GM18861 (cell line): ENCODE results near the gene SRSF7.
A peak's percentile ranks its signal among the peaks of the same experiment; 100 is the strongest.
"Not testable (repeated sequence)": the region's sequence is repeated elsewhere in the genome, so short reads cannot be mapped to it uniquely, and the experiment has no call there.

Experiments
- ATAC-seq: cut with Tn5 transposase; IDR thresholded peaks from one replicate; pipeline ENCODE4 v1.9.1; 2021; ENCODE audit not compliant: unreplicated experiment

Gene SRSF7

DNA sequence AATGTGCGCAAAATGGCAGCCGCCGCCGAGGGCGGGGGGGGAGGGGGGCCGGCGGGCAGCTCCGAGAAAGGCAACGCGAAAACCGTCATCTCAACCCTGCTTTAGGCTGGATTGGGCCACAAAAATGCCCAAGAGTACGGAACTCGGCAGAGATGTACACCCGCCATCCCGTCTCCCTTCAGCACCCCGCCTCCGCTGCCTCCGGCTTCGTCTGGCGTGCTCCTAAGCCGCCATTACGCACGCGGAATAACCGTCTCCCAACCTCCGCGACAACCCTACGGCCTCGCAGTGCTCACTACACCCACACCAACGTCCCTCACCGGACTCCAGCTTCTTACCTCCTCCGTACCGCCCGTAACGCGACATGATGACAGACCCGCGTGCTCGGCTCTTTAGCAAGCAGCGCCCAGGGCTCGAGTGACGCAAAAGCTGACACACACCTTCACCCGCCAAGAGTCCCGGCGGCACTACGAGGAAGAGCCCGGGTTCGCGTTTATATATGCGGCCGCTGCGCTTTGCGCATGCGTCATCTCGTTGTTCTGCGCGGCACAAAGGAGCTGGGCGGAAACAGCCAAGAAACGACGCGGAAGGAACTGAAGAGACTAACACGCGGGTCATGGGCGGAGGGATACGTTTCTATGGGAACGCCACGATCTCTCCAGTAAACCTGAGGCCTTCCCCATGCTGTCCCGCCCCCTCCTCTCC is at the start of gene SRSF7:
Gene SRSF7 (minus strand): TSS at position 471 of the 705 bp plus-strand sequence. CDS start 105 bp downstream, at position 366.
- ATAC-seq, result peak; percentile 77

DNA sequence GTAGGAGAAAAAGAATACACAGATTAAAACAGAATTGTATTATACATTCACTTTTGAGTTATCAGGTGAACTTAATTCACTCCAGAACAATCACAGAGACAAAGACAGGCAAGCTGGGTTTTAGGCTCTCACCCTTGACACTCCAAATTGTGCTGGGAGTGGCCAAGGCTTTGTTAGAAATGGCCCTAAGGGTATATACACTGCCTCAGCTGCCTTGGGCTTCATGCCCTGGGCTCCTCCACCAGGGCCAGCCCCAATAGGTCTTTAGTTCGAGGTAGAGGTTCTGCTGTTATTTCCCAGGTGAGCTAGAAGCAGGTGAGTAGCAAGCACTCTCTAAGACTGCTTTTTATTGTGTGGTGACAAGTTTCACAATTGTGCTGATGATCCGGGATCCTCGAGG is 46.8 kb upstream of the SRSF7 start:
- no peak for ATAC-seq

DNA sequence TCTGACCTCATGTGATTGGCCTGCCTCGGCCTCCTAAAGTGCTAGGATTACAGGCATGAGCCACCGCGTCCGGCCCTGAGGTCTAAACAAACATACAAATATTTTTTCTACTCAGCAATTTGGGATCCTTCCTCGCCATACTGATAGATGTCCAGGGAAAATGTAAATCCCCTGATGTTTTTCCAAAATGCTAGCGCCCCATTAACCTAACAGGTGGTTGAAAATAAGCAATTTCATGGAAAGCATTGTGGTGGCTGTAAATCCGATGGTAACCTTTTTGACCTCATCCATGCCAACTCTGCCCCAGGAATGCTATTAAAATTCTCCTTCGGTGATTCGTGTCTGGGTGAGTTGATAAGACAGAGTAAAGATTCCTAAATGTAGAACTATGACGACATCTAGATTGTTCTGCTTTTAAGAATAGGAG is 46.1 kb upstream of the SRSF7 start:
- no peak for ATAC-seq

DNA sequence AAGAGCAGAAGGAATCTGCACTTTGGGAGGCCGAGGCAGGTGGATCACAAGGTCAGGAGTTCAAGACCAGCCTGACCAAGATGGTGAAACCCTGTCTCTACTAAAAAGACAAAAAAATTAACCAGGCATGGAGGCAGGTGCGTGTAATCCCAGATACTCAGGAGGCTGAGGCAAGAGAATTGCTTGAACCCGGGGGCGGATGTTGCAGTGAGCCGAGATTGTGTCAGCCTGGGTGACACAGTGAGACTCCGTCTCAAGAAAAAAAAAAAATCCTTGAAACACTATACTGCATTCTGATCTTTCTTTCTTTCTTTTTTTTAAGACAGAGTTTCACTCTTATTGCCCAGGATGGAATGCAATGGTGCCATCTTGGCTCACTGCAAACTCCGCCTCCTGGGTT is 43.9 kb upstream of the SRSF7 start:
- not testable (repeated sequence) for ATAC-seq

DNA sequence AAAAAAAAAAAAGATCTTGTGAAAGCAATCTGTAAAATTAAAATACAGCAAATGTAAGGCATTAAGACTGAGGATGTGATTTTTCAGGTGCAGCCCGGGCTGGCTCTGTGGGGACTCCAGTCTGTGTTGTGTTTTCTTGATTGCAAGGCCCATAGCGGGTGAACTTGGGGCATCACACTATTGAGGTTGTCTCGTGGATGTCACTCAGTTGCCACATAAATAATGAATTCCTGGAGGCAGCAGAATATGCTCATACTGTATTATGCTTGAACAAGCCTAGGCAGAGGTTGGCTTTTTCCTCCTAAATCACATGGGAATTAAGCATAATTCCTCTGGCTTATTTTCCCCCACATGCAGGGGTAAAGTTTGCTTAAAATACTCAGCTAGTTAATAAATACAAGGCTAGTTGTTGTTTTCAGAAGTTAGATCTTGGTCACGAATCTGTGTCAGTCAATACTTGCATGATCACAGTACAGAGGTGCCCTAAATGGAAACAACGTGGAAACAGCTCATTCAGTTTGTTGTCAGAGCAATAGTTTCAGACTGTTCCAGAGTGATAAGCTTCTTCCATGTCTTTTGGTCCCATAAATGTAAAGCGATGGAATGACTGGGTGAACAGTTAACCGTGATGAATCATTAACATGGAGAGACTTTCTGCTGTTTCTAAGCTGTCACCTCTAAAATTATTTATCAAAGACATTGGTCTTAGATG is 43.2 kb upstream of the SRSF7 start:
- ATAC-seq, result no peak

DNA sequence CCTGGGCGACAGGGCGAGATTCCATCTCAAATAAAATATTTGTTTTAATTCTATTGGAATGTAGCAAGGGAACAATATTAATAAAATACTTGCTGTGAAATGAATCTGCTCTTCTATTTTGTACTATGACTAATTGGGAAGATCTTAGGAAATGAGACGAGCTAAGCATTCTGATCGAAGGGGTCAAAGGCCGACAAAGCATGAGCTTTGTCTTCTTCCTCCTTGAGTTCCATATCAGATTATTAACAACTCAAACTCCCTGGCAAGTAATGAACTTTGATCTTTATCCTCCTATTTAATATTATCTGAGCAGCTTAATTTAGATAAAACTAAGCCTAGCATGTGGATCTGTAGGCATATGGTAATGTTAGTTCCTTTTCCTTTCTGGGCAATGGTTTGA is 42.4 kb upstream of the SRSF7 start:
- no peak for ATAC-seq

DNA sequence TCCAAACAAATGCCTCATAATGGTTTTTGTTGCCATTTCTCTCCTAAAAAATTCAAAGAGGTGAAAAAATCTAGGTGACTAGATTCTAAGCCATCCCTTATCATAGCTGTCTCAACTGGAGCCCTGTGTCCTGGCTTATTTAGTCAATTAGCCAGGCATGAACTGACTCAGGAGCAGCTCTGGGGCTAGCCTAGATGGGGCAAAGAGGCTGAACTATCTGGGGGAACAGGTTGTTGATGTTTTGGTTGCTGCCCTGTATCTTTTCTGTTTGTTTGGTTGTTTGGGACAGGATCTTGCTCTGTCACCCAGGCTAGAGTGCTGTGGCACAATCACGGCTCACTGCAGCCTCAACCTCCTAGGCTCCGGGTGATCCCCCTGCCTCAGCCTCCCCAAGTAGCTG is 41.6 kb upstream of the SRSF7 start:
- ATAC-seq, result no peak

DNA sequence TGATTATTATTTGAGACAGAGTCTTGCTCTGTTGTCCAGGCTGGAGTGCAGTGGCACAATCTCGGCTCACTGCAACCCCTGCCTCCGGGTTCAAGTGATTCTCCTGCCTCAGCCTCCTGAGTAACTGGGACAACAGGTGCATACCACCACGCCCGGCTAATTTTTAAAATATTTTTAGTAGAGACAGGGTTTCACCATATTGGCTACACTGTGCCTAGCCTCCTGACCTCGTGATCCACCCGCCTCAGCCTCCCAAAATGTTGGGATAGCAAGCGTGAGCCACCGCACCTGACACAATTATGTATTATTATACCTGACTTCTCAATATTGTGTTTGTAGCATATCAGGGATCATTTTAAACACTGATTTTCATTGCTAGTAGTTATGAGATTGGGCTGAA is 41.2 kb upstream of the SRSF7 start:
- ATAC-seq, result not testable (repeated sequence)

DNA sequence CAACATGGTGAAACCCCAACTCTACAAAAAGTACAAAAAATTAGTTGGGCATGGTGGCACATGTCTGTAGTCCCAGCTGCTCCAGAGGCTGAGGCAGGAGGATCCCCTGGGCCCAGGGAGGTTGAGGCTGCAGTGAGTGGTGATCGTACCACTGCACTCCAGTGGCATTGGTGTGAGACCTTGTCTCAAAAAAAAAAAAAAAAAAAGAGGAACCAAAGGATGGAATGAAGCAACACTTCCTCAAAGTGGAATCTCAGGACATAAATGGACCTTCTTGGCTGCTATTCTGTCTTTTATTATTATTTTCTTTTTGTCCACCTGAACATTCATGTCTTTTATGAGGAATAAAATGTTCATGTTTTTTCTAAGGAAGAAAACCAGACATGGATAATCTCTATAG is 40.6 kb upstream of the SRSF7 start:
- ATAC-seq, result no peak

DNA sequence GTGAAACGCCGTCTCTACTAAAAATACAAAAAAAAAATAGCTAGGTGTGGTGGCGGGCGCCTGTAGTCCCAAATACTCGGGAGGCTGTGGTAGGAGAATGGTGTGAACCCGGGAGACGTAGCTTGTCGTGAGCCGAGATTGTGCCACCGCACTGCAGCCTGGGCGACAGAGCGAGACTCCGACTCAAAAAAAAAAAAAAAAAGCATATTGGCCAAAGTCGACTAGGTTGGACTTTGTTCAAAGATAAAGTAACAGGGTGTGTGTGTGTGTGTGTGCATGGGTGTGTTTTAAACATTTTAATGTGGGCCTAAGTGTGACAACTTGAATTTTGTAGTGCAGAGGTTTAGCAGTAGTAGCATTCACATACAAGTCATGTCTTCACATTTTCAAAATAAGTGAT is 38.5 kb upstream of the SRSF7 start:
- no peak for ATAC-seq

DNA sequence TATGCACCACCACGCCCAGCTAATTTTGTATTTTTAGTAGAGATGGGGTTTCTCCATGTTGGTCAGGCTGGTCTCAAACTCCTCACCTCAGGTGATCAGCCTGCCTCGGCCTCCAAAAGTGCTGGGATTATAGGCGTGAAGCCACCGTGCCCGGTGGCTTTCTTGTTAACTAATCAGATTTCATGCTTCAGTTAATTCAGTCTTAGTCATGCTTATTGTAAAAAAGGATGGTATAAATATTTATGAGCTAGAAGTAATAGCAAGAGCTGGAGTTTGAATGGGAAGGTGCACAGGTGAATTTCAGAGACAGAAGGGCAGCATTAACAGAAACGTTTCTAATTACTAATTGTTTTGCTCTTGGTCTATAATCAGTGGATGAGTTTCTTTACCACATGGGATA is 37.1 kb upstream of the SRSF7 start:
- no peak for ATAC-seq

DNA sequence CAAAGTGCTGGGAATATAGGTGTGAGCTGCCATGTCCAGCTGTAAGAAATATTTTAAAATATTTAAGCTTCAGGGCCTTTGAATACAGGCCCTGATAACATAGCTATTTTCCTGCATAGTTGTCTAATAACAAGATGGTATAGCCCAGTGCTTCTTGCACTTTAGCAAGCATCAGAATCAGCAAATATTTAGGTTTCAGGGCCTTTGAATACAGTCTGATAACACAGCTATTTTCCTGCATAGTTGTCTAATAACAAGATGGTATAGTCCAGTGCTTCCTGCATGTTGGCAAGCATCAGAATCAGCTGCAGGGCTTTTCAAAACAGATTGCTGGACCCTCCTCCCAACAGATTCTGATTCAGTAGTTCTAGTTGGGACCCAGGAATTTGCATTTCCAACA is 32.4 kb upstream of the SRSF7 start:
- ATAC-seq, result no peak

DNA sequence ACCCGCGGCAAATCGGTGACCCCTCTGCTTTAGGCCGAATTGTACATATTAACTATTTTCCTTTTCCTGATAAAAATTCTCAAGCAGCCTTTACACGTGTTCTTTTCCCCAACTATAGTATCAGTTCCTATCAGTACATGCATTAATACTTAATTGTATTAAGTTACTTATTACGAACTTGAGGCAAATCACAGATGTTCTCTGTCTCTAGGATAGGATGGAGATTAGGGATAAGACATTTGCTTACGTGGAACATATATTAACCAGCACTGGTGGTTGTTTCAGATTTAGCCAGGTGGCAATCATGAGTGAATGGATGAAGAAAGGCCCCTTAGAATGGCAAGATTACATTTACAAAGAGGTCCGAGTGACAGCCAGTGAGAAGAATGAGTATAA is 27.5 kb upstream of the SRSF7 start:
- ATAC-seq, result no peak

DNA sequence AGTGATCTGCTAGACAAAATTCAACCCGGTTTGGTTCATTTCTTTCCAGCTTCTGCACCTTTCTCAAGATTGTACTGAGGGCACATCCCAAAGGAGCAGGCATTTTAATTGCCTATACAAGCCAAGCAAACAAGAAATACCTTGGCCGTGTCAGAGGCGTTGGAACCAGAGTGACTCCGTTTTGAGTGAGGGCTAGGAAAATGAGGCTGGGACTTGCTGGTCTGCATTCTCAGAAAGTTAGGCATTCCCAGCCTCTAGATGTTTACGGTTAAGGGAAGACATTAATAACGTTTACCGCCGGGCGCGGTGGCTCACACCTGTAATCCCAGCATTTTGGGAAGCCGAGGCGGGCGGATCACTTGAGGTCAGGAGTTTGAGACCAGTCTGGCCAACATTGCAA is 25.4 kb upstream of the SRSF7 start:
- no peak for ATAC-seq

DNA sequence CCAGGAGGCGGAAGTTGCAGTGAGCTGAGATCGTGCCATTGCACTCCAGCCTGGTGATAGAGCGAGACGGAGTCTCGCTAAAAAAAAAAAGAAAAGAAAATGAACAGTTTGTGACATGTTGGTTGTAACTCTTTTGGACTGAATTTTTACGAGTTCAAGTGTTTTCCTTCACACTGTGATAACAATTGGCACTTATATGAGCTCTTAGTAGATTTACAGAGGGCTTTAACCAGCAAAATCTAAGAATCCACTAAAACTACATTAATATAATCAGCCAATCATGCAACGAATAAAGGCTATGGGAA is 24.7 kb upstream of the SRSF7 start:
- no peak for ATAC-seq

DNA sequence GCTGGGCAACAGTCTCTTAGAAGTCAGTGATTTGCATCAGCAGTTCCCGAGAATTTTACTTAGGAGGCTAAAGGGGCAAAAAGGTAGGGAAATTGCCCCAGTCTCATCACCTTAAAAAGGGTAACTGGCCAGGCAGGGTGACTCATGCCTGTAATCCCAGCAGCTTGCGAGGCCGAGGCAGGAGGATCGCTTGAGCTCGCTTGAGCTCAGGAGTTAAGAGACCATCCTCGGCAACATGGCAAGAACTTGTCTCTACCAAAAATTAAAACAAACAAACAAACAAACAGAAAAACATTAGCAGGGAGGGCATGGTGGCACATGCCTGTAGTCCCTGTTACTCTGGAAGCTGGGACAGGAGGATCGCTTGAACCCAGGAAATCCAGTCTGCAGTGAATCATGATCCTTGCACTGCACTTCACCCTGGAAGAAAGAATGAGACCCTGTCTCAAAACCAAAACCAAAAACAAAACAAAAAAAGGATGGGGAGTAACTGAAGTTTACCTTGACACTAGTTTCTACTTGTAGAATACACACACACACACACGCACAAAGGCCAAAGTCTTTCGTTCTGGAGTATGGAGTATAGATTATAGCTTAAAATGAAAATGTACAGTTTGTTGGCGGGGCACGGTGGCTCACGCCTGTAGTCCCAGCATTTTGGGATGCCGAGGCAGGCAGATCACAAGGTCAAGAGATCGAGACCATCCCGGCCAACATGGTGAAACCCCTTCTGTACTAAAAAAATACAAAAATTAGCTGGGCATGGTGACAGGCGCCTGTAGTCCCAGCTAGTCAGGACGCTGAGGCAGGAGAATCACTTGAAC is 24.1 kb upstream of the SRSF7 start:
- ATAC-seq, result no peak

DNA sequence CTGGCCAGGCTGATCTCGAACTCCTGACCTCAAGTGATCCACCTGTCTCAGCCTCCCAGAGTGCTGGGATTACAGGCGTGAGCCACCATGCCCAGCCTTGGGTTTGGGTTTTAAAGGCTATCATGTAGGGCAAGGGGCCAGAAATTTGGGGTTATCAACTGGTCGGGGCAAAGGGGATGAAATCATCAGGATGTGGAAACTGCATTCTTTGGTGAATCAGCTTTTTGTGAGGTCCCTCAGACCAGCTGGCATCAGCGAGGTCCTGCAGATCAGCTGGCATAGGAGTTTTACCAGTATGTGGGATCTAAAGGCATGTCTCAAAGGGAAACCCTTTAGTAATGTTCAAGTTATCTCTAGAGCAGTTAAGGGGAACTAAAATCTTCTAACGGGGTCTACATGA is 20.5 kb upstream of the SRSF7 start:
- ATAC-seq, result no peak

DNA sequence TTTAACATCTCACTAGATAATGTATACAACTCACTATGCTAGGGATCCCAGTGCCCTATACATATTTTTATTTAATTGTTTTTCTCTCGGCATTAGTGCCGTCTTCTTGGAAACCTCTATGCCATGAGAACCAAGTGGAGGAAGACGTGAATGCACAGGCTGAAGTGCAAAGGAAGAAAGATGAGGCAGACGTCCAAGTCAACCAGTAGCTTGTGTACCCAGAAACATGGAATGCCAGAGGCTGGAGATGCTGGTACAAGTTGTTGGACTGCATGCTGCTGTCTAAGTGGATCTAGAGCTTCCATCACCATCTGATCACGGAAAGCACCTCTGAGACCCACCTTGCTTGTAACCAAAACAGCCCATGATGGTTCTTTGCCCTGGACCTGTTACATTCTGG is 14.4 kb upstream of the SRSF7 start:
- no peak for ATAC-seq

DNA sequence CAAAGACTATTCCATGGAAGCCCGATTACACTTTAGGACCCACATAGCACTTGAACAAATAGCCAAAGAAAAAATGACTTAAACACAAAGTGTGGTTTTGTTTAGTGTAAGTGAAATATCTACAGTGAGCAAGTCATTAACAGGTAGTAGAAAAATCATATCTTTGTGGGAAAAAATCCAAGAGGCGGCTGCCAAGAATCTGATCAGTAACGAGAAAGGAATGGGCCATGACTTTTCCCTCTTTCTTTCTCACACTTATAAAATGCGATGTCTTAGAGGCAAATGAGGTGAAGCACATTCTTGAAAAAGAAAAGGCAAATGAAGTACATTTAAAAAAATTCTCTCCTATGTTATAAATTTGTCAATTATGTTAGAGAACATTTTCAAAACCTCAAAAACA is 14.0 kb upstream of the SRSF7 start:
- ATAC-seq, result no peak

DNA sequence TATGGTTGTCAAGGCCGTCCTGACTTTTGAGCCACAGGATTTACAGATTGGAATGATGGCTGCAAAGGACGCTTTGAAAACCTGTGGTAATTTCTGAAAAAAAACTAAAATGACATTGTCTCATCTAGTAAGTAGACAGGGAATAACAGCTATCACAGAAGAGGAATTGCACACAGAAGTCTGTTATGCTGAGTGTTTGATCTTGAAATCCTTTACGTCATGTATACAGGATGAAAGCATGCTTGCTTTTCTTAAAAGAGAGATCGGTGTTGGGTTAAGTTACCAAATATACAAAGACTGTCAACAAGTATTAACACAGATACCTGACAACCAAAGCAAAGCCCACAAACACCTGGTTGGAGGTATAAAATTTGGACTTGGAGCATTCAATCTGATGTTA is 12.6 kb upstream of the SRSF7 start:
- ATAC-seq, result no peak

DNA sequence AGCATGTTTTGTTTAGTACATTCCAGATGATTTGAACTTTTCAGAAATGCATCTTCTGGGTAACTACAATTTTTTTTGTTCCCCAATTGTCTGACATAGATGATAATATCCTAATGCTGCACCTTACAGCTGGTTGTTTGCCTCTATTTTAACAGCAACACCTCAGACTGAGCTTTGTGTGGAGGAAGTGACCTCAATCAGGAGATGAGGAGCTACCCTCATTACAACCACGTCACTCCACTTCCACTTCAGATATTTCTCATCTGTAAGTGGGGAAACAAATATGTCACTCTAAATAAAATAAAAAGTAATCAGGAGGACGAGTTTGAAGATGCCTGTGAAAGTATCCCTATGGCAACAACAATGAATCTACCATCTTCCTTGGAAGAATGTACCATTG is 12.1 kb upstream of the SRSF7 start:
- ATAC-seq, result no peak

DNA sequence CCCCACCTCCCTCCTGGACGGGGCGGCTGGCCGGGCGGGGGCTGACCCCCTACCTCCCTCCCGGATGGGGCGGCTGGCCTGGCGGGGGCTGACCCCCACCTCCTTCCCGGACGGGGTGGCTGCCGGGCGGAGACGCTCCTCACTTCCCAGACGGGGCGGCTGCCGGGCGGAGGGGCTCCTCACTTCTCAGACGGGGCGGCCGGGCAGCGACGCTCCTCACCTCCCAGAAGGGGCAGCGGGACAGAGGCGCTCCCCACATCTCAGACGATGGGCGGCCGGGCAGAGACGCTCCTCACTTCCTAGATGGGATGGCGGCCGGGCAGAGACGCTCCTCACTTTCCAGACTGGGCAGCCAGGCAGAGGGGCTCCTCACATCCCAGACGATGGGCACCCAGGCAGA is 4.7 kb upstream of the SRSF7 start:
- ATAC-seq, result not testable (repeated sequence)
